SK-N-SH (cell line): ENCODE results near the gene FUT4. TPM values are rescaled to one million over a fixed set of nuclear protein-coding genes. Genes with fewer than 3 reads are reported as not detected.

ENCODE experiments used
- CTCF ChIA-PET: fragments of 300-600, 350-600 bp; formaldehyde crosslinking; extraction: SDS; loops from one replicate; lab custom pipeline; 2021; lab: Yijun Ruan, JAX
- POLR2A ChIA-PET: fragments of 350-600 bp; sonication (Branson Sonifier 250); formaldehyde crosslinking; extraction: SDS; loops from one replicate; lab custom pipeline; 2020; ENCODE audit warnings: antibody characterized with exemption, inconsistent platforms; lab: Yijun Ruan, JAX
- DNase-seq: peaks from one replicate; pipeline ENCODE4 v3.0.0; 2012
- H2AFZ ChIP-seq: fragments of 200-600 bp; sonication (generic); 2 replicates; pipeline ENCODE4 v1.8.1; 2016; ENCODE audit warnings: antibody characterized with exemption, mild to moderate bottlenecking, low read depth
- H3F3A ChIP-seq: fragments of 200-600 bp; sonication (generic); replicated peaks from 2 replicates; pipeline ENCODE3; 2016; ENCODE audit warnings: antibody characterized with exemption, mild to moderate bottlenecking; ENCODE audit not compliant: insufficient read depth
- H3K27ac ChIP-seq, 2 experiments: fragments of 200-500 bp in 1 of 2; fragments of 200-600 bp in 1 of 2; sonication (Bioruptor generic) in 1 of 2; sonication (generic), shearing (Covaris generic) in 1 of 2; 2 replicates each; pipeline versions ENCODE4 v1.5.1 to v1.6.1; 2014 to 2016; ENCODE audit warnings: low read depth in 2 of 2, inconsistent platforms in 1 of 2, low read length in 1 of 2, mild to moderate bottlenecking in 1 of 2, mixed read lengths in 1 of 2
- H3K27me3 ChIP-seq: fragments of 200-600 bp; sonication (generic), shearing (Covaris generic); 2 replicates; pipeline ENCODE4 v1.6.1; 2016; ENCODE audit warnings: mixed run types; ENCODE audit not compliant: insufficient read depth
- H3K36me3 ChIP-seq, 2 experiments: fragments of 200-500 bp in 1 of 2; fragments of 200-600 bp in 1 of 2; sonication (Bioruptor generic) in 1 of 2; sonication (generic) in 1 of 2; replicated peaks in 1 of 2; 2 replicates each; pipeline versions ENCODE3 to v1.5.1; 2014 to 2016; ENCODE audit warnings: low read length in 1 of 2, mild to moderate bottlenecking in 1 of 2; ENCODE audit not compliant: insufficient read depth in 2 of 2, control insufficient read depth in 1 of 2
- H3K4me1 ChIP-seq, 2 experiments: fragments of 200-500 bp in 1 of 2; fragments of 200-600 bp in 1 of 2; sonication (Bioruptor generic) in 1 of 2; sonication (generic), shearing (Covaris generic) in 1 of 2; 2 replicates each; pipeline versions ENCODE4 v1.5.1 to v1.6.1; 2014 to 2016; ENCODE audit warnings: low read depth in 1 of 2, low read length in 1 of 2, mixed run types in 1 of 2; ENCODE audit not compliant: insufficient read depth in 2 of 2, control insufficient read depth in 1 of 2
- H3K4me2 ChIP-seq: fragments of 200-600 bp; sonication (generic), shearing (Covaris generic); 2 replicates; pipeline ENCODE4 v1.6.1; 2017; ENCODE audit warnings: mixed run types
- H3K4me3 ChIP-seq, 2 experiments: fragments of 200-500 bp in 1 of 2; fragments of 200-600 bp in 1 of 2; sonication (Bioruptor generic) in 1 of 2; sonication (generic), shearing (Covaris generic) in 1 of 2; 2 replicates each; pipeline versions ENCODE4 v1.5.1 to v1.8.1; 2014 to 2016; ENCODE audit warnings: low read depth in 2 of 2, inconsistent platforms in 1 of 2, low read length in 1 of 2, mild to moderate bottlenecking in 1 of 2, mixed read lengths in 1 of 2, moderate library complexity in 1 of 2
- H3K79me2 ChIP-seq: fragments of 200-600 bp; sonication (generic); 2 replicates; pipeline ENCODE4 v1.8.1; 2017; ENCODE audit warnings: mild to moderate bottlenecking; ENCODE audit not compliant: insufficient read depth
- H3K9ac ChIP-seq: fragments of 200-600 bp; sonication (generic); 2 replicates; pipeline ENCODE4 v1.6.1; 2017; ENCODE audit warnings: mixed run types
- H3K9me2 ChIP-seq: fragments of 200-600 bp; sonication (generic); 2 replicates; pipeline ENCODE4 v1.6.1; 2017; ENCODE audit warnings: mixed run types
- H3K9me3 ChIP-seq: fragments of 200-600 bp; sonication (generic); 2 replicates; pipeline ENCODE4 v1.6.1; 2017; ENCODE audit warnings: mixed run types, mild to moderate bottlenecking, moderate library complexity
- H4K20me1 ChIP-seq: fragments of 200-600 bp; sonication (generic); 2 replicates; pipeline ENCODE4 v1.6.1; 2017; ENCODE audit warnings: mild to moderate bottlenecking, mixed run types; ENCODE audit not compliant: insufficient read depth
- ELF1 ChIP-seq: IDR thresholded peaks from 2 replicates; pipeline ENCODE4 v1.4.0; 2012
- EP300 ChIP-seq, 2 experiments: IDR thresholded peaks; 2 replicates each; pipeline versions ENCODE4 v1.4.0 to v1.6.1; 2012; ENCODE audit warnings: borderline replicate concordance in 1 of 2, low read depth in 1 of 2, low read length in 1 of 2
- EZH2phosphoT487 ChIP-seq: fragments of 200-600 bp; sonication (generic); IDR thresholded peaks from 2 replicates; pipeline ENCODE4 v1.6.1; 2017; ENCODE audit warnings: low read depth, mixed run types, mild to moderate bottlenecking, antibody characterized with exemption, moderate library complexity, borderline replicate concordance
- FOSL2 ChIP-seq: IDR thresholded peaks from 2 replicates; pipeline ENCODE4 v1.4.0; 2012; ENCODE audit warnings: low read depth, mild to moderate bottlenecking, moderate library complexity, borderline replicate concordance
- FOXJ3 ChIP-seq: sonication (generic); formaldehyde crosslinking; IDR thresholded peaks from 2 replicates; pipeline ENCODE4 v1.5.1; 2020; ENCODE audit warnings: mild to moderate bottlenecking, missing genetic modification reagents
- FOXM1 ChIP-seq: IDR thresholded peaks from 2 replicates; pipeline ENCODE4 v1.4.0; 2012; ENCODE audit warnings: low read depth, mild to moderate bottlenecking
- GABPA ChIP-seq: IDR thresholded peaks from 2 replicates; pipeline ENCODE4 v1.4.0; 2012; ENCODE audit warnings: low read depth, mild to moderate bottlenecking
- GATA2 ChIP-seq: sonication (generic); formaldehyde crosslinking; IDR thresholded peaks from 2 replicates; pipeline ENCODE4 v1.5.0; 2020; ENCODE audit warnings: mild to moderate bottlenecking, missing genetic modification reagents
- MEF2A ChIP-seq: IDR thresholded peaks from 2 replicates; pipeline ENCODE4 v1.4.0; 2012; ENCODE audit warnings: low read depth, borderline replicate concordance
- MXI1 ChIP-seq: IDR thresholded peaks from 2 replicates; pipeline ENCODE4 v1.6.1; 2012; ENCODE audit warnings: mild to moderate bottlenecking, low read depth, low read length, improper control_type of control experiment
- NFIC ChIP-seq: IDR thresholded peaks from 2 replicates; pipeline ENCODE4 v1.4.0; 2012; ENCODE audit warnings: borderline replicate concordance
- POLR2AphosphoS5 ChIP-seq: IDR thresholded peaks from 2 replicates; pipeline ENCODE4 v1.6.1; 2012; ENCODE audit warnings: low read depth, low read length
- RAD21 ChIP-seq: IDR thresholded peaks from 2 replicates; pipeline ENCODE4 v1.6.1; 2012; ENCODE audit warnings: mild to moderate bottlenecking, low read length
- RCOR1 ChIP-seq: fragments of 150-350 bp; IDR thresholded peaks from 2 replicates; pipeline ENCODE4 v1.6.1; 2017; ENCODE audit warnings: antibody characterized with exemption, low read length
- RXRA ChIP-seq: IDR thresholded peaks from 2 replicates; pipeline ENCODE4 v1.4.0; 2012; ENCODE audit warnings: low read depth, mild to moderate bottlenecking, borderline replicate concordance
- TAF1 ChIP-seq: IDR thresholded peaks from 2 replicates; pipeline ENCODE4 v1.6.1; 2012; ENCODE audit warnings: low read depth, mild to moderate bottlenecking, low read length, moderate library complexity, borderline replicate concordance
- TCF12 ChIP-seq: IDR thresholded peaks from 2 replicates; pipeline ENCODE4 v1.4.0; 2012
- YY1 ChIP-seq: IDR thresholded peaks from 2 replicates; pipeline ENCODE4 v1.4.0; 2012; ENCODE audit warnings: low read depth, mild to moderate bottlenecking
- WGBS: methylation state at CpG from one replicate; pipeline ENCODE4 v1.1.6; 2017; ENCODE audit warnings: low lambda C conversion rate; 5-methylcytosine and 5-hydroxymethylcytosine counted together
- polyA plus RNA-seq, 3 experiments: library from polyadenylated mRNA; depleted of rRNA; stranded (reverse); fragments of >200 nt; gene quantifications; 2 replicates each; pipeline ENCODE4 v1.2.3, GENCODE V29; 2012
- TF ChIP-seq, protein P1 (sequence below): fragments of 150-350 bp; IDR thresholded peaks from 2 replicates; pipeline ENCODE4 v1.6.1; 2016; ENCODE audit warnings: mild to moderate bottlenecking, low read depth, low read length
- TF ChIP-seq, protein P2 (sequence below): IDR thresholded peaks from 2 replicates; pipeline ENCODE4 v1.4.0; 2012; ENCODE audit warnings: low read depth, borderline replicate concordance

Gene FUT4
- polyA plus RNA-seq, 1 of the 3 experiments (the other 2 are of a cell fraction) = 1.9 TPM

DNA sequence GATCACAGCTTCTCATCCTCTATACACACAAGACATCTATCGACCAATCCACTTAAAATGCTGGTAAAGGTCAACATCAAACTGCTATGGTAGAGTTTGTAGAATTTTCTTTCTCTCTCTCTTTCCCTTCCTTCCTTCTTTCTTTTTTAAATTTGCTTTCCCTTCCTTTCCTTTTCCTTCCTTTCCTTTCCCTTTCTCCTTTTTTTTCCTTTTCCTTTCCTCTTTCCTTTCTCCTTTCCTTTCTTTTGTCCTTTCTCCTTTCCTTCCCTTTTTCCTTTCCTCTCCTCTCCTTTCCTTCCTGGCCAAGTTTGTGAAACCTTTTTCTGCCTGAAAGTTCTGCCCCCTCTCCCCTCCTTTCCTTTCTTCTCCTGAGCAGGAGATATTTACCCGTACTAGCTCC, 28.3 kb upstream of the FUT4 start:
- no peak for DNase-seq
- 47% methylated on average over 2 of the region's 2 CpGs for WGBS
- H3K27ac ChIP-seq = no peak overlapping the region
- no peaks in the 10 kb centered on the region for H3K9me2 ChIP-seq
- peaks cover 0 to 7% of the 10 kb centered on the region in 2 experiments; a peak in 1 of 4 replicates for H3K4me1 ChIP-seq
- TF ChIP-seq TAF1 (no peak), ELF1 (no peak), GATA2 (CRISPR knock-in tag) (no peak), GABPA (no peak)
- no peak overlapping the region for H3K9ac ChIP-seq
- no peaks in the 10 kb centered on the region for H3K27me3 ChIP-seq
- no peaks in the 10 kb centered on the region for H4K20me1 ChIP-seq
- ChIA-PET POLR2A (no interaction called here), CTCF (interaction anchor here (0.6 kb wide), 2 partner anchors 88 to 805 kb away, joined by 3 to 4 read pairs; no protein-coding TSS in a partner anchor)
- H3K79me2 ChIP-seq = no peaks in the 10 kb centered on the region
- H2AFZ ChIP-seq = no peak overlapping the region
- H3K4me3 ChIP-seq = no peak overlapping the region
- H3F3A ChIP-seq = no peaks in the 10 kb centered on the region
- H3K4me2 ChIP-seq = no peak overlapping the region
- H3K36me3 ChIP-seq = no peaks in the 10 kb centered on the region
- H3K9me3 ChIP-seq = no peaks in the 10 kb centered on the region

DNA sequence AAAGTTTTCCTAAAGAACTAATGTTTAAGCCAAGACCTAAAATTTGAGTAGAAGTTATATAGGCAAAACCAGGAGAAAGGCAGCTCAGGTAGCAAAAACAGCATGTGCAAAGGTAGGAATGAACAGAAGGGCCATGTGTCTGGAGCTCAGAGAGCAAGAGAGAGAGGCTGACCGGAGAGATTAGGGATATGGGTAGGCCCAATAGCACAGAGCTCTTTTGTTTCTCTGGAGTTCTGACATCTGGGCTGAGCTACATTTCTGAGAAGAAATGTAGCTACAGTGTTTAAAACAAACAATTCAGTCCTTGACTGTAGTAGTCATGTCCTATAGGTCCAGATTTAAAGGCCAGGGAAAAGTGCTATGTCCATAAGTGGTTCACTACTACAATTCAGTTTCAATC, 27.0 kb upstream of the FUT4 start:
- H4K20me1 ChIP-seq = no peaks in the 10 kb centered on the region
- no peaks in the 10 kb centered on the region for H3F3A ChIP-seq
- no peak overlapping the region for H3K27ac ChIP-seq
- H3K4me2 ChIP-seq = no peak overlapping the region
- H3K9ac ChIP-seq = no peak overlapping the region
- TF ChIP-seq FOXJ3 (CRISPR knock-in tag) (no peak), EP300 (IDR thresholded peaks at IDR 0.05; ENCODE audit: borderline replicate concordance in 1 of 2, low read depth in 1 of 2, low read length in 1 of 2) (no peak), TCF12 (no peak), TAF1 (no peak), FOSL2 (no peak), MEF2A (no peak), POLR2AphosphoS5 (no peak), EZH2phosphoT487 (no peak), NFIC (no peak), FOXM1 (no peak), RAD21 (no peak), GATA2 (CRISPR knock-in tag) (no peak), YY1 (no peak), RXRA (no peak), RCOR1 (no peak), MXI1 (no peak)
- TF ChIP-seq, protein P1, sequence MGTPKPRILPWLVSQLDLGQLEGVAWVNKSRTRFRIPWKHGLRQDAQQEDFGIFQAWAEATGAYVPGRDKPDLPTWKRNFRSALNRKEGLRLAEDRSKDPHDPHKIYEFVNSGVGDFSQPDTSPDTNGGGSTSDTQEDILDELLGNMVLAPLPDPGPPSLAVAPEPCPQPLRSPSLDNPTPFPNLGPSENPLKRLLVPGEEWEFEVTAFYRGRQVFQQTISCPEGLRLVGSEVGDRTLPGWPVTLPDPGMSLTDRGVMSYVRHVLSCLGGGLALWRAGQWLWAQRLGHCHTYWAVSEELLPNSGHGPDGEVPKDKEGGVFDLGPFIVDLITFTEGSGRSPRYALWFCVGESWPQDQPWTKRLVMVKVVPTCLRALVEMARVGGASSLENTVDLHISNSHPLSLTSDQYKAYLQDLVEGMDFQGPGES = no peak
- TF ChIP-seq, protein P2, sequence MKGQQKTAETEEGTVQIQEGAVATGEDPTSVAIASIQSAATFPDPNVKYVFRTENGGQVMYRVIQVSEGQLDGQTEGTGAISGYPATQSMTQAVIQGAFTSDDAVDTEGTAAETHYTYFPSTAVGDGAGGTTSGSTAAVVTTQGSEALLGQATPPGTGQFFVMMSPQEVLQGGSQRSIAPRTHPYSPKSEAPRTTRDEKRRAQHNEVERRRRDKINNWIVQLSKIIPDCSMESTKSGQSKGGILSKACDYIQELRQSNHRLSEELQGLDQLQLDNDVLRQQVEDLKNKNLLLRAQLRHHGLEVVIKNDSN = no peak
- H3K36me3 ChIP-seq = no peaks in the 10 kb centered on the region
- POLR2A ChIA-PET = no interaction called here
- H3K27me3 ChIP-seq = no peaks in the 10 kb centered on the region
- no peaks in the 10 kb centered on the region for H3K9me3 ChIP-seq
- H3K4me3 ChIP-seq = no peak overlapping the region
- no peak overlapping the region for H2AFZ ChIP-seq
- H3K4me1 ChIP-seq = peaks cover 0 to 7% of the 10 kb centered on the region in 2 experiments; a peak in 1 of 4 replicates
- 25% methylated on average over 1 of the region's 1 CpG for WGBS
- H3K9me2 ChIP-seq = no peaks in the 10 kb centered on the region
- no peaks in the 10 kb centered on the region for H3K79me2 ChIP-seq
- DNase-seq = no peak
- CTCF ChIA-PET = interaction anchor here (0.7 to 1.8 kb wide), 3 partner anchors 12 to 621 kb away, joined by 4 to 5 read pairs (median 5); no protein-coding TSS in a partner anchor
